Measurements from ENCODE around the gene MACROD2. TPM values are rescaled to one million over a fixed set of nuclear protein-coding genes. Genes with fewer than 3 reads are reported as not detected.
"Not testable (repeated sequence)": the region's sequence is repeated elsewhere in the genome, so short reads cannot be mapped to it uniquely, and the experiment has no call there.

Gene MACROD2
- total RNA-seq, 1 donor from 2014 or later, result 0.23 TPM

- no peak for DNase-seq (ENCODE audit: low read depth)
- no peak for TF ChIP-seq CTCF (conservative IDR thresholded peaks at IDR 0.05; ENCODE audit: low read depth, low read length)
These were observed 4.0 kb upstream of the MACROD2 start for GRCh38 chr20:13991311-13991710.

GRCh38 chr20:13991955-13992354 lies 3.4 kb upstream of the MACROD2 start:
- not testable (repeated sequence) for H3K4me3 ChIP-seq (ENCODE audit: low read depth, low read length); DNase-seq (ENCODE audit: low read depth)

More at GRCh38 chr20:13991311-13991710, 4.0 kb upstream of the MACROD2 start:
- H3K4me3 ChIP-seq (ENCODE audit: low read depth, low read length), result no peak overlapping the region

- no peak for TF ChIP-seq CTCF (conservative IDR thresholded peaks at IDR 0.05; ENCODE audit: low read depth, low read length)
- H3K4me3 ChIP-seq (ENCODE audit: low read depth, low read length), result peak overlapping the region; percentile 83
- no peak for DNase-seq (ENCODE audit: low read depth)
These were observed 525 bp downstream of the MACROD2 start for GRCh38 chr20:13995841-13996240.

DNA sequence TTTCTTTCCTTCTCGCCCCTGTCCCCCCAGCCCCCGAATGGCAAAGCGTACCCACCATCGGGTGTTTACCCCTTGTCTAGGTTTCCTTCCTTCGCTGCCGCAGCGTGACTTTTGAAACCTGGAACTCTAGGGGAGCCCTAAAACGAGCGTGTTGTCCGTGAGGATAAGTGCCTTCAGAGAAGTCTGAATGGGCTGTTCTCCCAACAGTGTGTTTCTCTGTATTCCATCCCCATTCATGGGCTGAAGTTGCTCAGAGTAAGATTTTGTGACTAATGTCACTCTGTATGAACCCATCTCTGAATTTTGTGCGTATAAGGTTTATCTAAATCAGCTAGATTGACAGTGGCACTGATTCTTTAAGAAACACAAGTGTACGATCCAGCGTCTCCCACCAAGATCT lies 949 bp downstream of the MACROD2 start:
- H3K4me3 ChIP-seq (ENCODE audit: low read depth, low read length), result peak overlapping the region; percentile 83
- TF ChIP-seq CTCF (conservative IDR thresholded peaks at IDR 0.05; ENCODE audit: low read depth, low read length), result no peak
- no peak for DNase-seq (ENCODE audit: low read depth)

DNA sequence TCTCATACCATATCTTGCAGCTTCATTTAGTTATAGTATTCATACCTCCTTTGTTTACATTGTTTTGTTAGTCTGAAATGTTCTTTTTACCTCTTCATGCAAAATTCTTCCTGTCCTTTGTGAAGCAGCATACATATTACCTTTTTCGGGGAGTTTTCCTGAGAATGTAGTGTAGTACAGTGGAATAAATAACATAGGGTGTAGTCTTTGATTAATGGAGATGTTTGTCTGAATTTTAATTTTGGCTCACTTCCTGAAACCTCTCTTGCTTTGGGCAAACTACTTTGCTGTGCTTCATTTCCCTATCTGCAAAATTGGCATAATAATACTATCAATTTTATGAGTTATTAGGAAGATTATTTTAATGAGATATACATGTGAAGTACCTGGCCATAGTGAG lies 5.6 kb downstream of the MACROD2 start:
- no peak for DNase-seq (ENCODE audit: low read depth)
- no peak overlapping the region for H3K4me3 ChIP-seq (ENCODE audit: low read depth, low read length)
- no peak for TF ChIP-seq CTCF (conservative IDR thresholded peaks at IDR 0.05; ENCODE audit: low read depth, low read length)

- DNase-seq (ENCODE audit: low read depth), result no peak
- H3K4me3 ChIP-seq (ENCODE audit: low read depth, low read length), result no peak overlapping the region
- TF ChIP-seq CTCF (conservative IDR thresholded peaks at IDR 0.05; ENCODE audit: low read depth, low read length), result no peak
These were observed 10.7 kb downstream of the MACROD2 start for GRCh38 chr20:14005996-14006395.

DNA sequence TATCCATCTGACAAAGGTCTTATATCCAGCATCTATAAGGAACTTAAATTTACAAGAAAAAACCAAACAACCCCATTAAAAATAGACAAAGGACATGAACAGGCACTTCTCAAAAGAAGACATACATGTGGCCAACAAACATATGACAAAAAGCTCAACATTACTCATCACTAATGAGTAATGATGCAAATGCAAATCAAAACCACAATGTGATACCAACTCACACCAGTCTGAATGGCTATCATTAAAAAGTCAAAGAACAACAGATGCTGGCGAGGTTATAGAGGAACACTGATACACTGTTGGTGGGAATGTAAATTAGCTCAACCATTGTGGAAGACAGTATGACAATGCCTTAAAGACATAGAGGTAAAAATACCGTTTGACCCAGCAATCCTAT lies 13.9 kb downstream of the MACROD2 start:
- no peak for DNase-seq (ENCODE audit: low read depth)
- no peak for TF ChIP-seq CTCF (conservative IDR thresholded peaks at IDR 0.05; ENCODE audit: low read depth, low read length)
- H3K4me3 ChIP-seq (ENCODE audit: low read depth, low read length), result no peak overlapping the region

- DNase-seq (ENCODE audit: low read depth), result no peak
- TF ChIP-seq CTCF (conservative IDR thresholded peaks at IDR 0.05; ENCODE audit: low read depth, low read length), result no peak
- H3K4me3 ChIP-seq (ENCODE audit: low read depth, low read length), result no peak overlapping the region
These were observed 17.4 kb downstream of the MACROD2 start for GRCh38 chr20:14012671-14013070.

Data from epithelial cell of proximal tubule (primary cell).